Stimulated activated CD8-positive, alpha-beta memory T cell treated with anti-CD3 and anti-CD28 coated beads, Interleukin-15, amount 100 ng/mL, for 24 hours (primary cell): Measurements from ENCODE around the gene GK2.

Experiments used
- DNase-seq: peaks from one replicate; pipeline ENCODE4 v3.0.0-alpha.2; 2020; ENCODE audit warnings: low read depth

The GK2 gene

DNA sequence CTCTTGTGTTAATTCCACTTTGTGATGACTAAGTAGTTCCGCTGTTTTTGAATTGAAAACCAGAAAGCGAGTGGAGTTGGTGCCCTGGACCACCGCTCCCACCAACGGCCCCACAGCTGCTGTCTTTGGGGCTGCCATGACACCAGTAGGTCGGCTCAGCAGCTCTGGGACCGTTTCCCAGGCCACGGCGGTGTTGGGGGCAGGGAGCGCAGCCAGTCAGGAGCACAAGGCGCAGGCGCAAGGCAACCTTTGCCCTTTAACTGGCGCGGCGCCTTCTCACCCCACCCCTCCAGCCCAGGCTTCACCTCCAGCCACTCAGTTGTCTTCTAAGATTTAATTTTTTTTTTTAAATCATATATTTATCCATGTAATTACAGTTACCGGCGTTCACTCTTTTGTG, at the start of gene GK2:
TSS of gene GK2 (minus strand) at position 166 of the 400 bp plus-strand sequence. CDS start at position 138, 28 bp downstream.
- no peak for DNase-seq

DNA sequence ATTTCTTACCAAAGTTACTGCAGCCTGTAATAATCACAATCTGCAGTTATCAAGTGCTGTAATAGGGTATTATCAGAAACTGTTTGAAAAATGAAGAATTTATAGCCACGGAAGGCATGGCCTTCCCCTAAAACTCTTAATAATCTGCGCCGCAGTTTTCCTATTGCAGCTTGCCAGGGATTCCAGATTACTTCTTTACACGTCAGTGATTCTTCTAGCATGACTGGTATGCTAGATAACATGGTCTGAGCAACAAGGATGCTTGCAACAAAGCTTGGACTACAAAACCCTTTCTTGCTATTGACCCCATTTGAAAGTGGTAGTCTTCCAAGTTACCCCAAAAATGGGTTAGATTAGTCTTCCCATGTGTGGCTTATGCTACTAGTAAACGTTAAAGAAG, 47.2 kb upstream of the GK2 start:
- DNase-seq: no peak

DNA sequence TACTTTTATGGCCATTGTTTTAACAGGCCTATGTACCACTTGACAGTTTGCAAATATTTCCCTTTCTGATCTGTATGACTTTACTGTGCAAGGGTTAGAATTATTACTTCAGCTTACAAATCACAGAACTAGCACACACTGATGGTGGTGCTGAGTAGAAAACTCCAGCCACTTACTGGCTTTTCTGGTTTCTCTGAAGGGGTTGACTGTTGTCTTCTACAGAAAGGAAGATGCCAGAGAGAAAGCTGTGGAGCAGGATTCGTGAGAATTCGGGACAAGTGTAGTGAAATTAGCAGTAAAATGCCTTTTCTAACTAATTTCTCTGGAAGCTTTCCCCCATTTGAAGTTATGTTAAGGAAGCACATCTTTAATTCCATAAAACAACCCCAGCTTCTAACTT, 46.6 kb upstream of the GK2 start:
- DNase-seq: no peak

DNA sequence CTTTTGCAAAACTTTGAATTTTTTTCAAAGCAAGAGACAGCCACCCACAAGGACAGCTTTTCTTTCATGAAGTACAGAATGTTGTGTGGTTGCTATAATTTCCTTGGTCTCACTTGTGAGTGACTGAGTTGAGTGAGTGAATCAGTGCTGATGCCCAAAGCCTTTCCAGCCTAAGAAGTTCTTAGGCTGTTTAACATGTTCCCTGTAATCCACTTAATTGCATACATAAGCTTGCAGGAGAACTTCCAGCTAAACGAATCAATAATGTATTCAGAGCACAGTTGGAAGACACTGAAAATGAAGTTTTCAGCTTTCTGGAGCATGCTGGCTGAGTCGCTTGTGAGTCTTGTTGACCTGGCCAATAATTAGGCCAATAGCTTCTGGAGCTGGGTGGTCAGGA, 42.0 kb upstream of the GK2 start:
- no peak for DNase-seq

DNA sequence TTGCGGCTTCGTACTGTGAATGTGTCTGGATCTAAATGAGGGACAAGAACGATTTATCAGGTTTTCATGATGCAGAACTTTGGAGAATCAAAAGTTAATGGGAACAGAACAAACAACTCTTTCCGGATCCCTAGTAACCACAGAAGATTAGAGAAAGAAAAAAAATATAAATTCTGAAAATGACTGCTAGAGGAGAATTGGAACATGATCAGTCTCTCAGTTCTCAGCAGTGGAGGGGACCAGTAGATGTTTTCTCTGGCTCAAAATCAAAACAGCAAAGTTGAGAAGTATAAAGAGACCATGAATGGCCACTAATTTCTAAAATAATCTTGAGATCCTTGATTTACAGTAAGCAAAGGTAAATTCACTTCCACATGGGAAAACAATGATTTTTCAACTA, 38.1 kb upstream of the GK2 start:
- DNase-seq: no peak

DNA sequence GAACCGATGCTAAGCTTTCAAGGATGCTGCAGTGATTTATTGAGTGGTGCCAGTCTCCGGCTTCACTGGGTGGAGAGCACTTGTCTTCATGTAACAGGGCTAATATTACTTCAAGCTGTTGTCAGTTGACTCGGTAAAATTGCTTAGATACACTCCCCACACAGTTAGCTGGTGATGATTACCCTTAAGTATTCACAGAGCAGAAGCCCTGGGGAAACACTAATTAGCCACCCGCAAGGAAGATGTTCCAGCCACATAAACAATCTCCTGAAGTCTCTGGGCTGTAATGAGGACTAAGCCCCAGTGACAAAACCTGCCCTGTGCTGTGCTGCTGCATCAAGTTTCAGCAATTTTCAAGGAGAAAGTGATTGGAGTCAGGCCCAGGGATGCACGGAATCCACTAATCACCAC, 37.3 kb upstream of the GK2 start:
- no peak for DNase-seq

DNA sequence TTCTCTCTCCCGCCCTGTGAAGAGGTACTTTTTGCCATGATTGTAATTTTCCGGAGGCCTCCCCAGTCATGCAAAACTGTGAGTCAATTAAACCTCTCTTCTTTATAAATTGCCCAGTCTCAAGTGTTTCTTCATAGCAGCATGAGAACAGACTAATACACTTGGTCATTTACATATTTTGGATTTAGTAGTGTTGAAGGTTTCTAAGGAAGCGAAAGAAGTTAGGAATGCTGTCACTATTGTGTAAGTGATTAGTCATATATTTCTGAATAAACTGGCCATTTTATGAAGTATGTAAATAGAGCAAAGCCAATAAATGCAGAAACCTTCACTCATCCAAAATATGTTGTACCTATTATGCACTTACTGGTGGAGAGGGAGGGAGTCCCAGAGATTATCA, 34.4 kb upstream of the GK2 start:
- no peak for DNase-seq

DNA sequence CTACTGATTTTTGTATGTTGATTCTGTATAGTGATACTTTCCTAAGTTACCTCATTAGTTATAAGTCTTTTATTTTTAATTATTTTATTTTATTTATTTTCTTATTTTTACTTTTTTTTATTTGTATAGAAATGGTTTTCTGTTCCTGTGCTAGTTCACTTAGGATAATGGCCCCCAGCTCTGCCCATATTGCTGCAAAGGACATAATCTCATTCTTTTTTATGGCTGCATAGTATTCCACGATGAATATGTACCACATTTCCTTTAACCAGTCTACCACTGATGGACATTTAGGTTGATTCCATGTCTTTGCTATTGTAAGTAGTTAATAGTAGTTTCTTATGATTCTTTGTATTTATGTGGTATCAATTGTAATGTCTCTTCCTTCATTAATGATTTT, 31.5 kb upstream of the GK2 start:
- no peak for DNase-seq

DNA sequence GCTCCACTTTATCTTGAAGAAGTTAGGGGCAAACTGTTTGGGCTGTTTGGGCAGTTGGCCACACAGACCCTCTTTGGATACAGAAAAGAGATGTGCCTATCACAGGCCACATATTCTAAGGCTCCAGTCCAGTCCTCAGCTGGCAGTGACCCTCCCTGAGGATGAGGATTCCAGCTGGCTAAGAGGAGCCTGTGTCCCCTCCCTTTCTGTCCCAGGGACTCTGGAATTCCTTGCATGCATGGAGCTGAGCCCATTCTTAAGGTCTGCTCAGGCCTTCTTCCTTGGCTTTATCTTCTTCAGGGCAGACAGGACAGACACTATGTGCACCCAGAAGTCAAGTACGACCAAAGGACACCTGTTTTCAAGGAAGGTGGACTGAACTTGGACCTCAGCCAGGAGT, 23.8 kb upstream of the GK2 start:
- DNase-seq: no peak

DNA sequence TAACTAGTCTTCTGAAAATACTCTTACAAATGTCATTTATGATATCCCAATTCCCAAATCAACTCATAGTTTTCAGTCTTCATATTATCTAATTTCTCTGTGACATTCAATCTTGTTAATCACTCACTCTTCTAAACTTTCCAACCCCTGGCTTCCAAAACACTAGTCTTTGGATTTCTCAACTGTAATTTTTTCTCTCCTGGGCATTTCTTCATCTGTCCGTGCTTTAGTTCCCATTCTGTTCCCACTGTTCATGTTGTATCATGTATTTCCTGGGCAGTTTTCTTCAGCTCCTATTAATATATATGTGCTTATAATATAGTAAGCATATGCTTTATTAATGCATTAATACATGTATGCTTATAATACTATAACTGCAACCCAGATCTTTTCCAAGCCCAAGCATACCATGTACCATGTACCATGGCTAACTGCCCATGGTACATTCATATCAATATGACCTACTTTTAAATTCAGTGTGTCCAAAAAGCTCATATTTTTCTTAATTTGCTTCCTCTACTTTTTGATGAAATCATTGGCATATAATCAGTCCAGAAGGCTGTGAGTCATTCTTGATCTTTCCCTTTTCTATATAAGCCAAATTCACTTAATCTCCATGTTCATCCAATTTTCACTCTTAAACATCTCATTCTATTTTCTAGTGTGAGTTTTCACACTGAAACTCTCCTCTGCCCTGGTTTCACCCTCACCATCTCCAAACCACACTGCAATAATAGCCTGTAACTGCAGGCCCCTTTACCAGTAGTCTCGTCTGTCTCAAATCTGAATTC, 21.3 kb upstream of the GK2 start:
- DNase-seq: no peak

DNA sequence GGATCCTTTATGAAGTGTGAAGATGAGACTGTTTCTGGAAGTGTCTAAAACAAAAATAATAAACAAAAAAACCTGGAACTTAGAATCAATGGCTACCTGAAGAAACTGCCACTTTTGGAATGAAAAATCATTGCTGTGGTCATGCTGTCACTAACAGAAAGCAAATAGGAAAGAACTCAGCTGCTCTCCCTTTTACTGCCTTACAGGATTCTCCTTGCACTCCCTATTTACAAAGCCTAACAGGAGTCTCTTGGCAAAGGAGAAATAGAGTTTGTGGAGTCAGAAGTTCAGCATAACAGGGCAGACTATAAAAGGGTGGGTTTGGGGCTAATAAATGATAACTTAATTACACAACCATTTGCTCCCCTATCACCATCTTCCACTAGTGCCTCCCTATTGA, 19.0 kb upstream of the GK2 start:
- no peak for DNase-seq

DNA sequence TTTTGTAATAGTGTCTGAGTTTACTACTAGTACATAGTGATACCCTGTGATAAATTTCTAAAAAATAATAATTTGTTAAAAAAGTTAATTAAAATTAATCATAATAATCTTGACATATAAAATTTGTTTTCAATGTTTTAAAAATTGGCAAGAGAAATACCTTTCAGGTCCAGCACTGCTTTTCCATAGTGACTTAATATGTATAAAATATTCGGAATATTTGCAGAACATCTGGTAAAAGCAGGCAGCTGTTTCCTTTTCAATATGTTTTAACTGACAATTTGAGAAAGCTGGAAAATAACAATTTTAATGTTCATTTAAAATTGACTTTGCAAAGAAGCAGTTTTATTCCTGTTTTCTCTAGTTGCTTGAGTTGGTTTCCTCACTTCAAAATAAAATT, 17.6 kb upstream of the GK2 start:
- no peak for DNase-seq

DNA sequence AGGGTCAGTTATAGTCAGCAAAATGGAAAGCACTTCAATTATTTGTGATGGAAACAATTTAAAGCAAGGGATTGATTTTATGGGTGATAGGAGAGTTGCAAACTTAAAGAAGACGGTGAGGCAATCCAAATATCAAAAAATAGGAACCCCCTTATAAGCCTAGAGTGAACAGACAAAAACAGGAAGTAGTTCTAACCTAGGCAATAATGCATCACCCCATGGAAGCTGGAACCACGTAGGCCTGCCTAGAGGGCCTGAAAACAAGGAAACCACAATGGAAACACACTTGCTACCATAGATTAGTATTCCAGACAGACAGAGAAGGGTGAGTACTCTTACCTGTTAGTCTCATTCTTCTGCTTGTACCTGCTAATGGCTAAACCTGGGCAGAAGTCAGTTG, 13.5 kb upstream of the GK2 start:
- no peak for DNase-seq

DNA sequence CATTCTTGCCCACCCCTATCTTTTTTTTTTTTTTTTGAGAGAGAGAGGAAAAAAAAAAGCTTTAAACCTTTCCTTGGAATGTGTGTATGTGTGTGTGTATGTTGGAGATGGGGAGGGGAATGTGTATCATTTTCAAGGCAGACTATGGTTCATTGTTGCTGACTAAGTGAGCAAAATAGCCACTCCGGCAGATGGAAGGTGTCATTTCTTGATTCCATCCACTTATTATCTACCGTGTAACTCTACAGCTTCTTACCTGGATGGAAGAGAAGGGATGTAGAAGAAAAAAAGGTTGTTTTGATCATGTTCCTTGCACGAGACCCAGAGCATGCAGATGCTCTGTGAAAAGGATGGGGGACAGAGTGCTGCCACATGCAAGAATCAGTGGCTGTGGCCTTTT, 5.9 kb upstream of the GK2 start:
- no peak for DNase-seq

DNA sequence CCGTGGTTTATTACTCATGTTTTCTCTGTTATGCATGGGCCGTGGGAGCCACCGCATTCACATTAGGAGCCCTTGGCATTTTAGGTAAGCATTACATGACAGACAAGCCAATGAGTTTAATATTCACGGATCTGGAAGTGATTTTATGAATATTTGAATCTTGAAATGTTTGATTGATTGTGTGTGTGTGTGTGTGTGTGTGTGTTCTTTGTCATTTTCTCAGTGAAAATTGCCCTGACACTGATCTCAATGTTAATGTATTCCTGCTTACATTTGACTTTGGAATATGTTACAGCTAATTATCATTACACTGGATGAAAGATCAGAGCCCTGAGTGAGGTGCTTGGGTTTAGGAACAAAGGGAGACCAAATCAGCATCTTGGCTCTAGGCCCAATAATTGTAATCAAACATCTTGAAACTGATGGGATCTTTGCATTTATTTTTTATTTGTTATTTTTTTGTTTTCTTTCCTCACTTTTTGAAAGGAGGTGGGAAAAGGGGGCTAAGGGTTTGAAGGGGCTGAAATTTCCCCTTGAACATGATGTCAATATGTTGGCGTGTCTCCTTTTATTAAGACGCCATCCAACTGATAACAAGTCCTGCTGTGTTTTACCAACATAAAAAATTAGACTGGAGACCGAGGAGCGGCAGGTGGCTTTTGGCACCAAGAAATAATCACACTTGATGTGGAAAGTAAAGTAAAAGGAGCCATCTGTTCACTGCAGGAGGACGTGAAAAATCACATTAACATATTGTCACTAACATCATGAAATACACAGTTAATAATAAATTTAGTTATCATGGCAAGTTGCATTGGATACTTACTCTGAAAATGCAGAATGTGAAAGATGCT, 5.2 kb upstream of the GK2 start:
- DNase-seq: no peak

DNA sequence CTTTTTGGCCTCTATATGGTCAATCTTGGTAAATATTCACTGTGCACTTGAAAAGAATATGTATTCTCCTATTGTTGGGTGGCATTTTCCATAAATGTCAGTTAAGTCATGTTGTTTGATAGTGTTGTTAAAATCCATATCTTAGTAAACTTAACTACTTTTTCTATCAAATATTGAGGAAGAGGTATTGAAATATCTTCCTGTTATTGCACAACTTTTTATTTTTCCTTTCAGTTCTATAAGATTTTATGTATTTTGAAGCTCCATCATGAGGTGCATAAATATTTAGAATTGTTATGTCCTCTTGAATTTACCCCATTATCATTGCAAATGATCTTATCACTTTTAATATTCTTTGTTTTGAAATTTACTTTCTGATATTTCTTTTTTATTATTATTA, 3.4 kb downstream of the GK2 start:
- no peak for DNase-seq

DNA sequence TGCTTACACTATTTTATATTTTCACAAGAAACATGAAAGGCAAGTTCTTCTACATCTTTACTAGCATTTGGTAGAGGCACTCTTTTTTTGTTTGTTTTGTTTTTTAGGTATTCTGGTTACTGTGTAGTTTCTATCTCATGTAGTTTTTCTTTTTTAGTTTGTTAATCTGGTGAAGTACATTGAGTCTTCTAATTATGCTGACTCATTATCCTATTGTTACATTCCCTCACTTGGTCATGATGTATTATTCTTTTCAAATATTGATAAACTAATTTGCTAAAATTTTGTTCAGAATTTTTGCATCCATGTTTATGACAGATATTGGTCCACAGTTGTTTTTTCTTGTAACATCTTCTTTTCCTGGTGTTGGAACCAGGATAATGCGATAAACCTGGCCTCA, 4.7 kb downstream of the GK2 start:
- DNase-seq: no peak

DNA sequence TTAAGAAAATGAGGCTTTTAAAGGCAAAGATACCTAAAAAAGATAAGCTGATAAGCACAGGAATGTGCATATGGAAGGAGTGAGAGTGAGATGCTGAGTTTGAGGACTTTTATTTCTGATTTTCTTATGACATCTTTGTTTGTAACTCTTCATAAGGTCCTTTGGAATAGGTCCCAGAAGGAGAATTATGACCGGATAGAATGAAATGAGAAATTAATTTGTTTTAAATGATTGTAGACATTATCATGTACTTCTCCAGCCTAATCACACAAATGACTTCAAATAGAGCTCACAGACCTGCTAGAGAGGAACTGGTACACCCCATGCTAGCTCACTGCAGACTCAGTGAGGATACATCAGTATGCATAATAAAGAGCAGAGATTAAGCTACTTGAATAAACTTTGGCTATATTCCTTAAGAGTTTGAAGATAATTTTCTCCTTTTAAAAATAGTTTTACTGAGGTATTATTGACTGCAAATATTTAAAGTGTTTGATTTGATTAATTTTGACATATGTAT, 5.6 kb downstream of the GK2 start:
- DNase-seq: no peak

DNA sequence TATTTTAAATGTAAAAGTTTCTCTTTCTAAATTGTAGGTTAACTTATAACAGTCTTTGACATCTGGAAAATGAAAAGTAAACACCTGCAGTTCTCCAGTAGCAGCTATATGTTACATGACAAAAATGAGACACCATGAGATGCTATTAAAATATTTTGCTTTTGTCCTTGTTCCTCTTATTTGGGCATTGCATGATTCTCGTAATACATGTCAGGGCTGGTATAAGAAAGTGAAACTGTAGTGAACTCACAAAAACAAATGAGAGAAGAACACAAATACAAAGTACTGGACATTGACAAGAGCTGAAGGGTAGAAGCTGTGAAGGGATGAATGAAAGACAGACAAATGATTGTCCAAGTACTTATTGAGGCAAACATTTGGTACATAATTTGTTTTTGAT, 9.0 kb downstream of the GK2 start:
- no peak for DNase-seq

DNA sequence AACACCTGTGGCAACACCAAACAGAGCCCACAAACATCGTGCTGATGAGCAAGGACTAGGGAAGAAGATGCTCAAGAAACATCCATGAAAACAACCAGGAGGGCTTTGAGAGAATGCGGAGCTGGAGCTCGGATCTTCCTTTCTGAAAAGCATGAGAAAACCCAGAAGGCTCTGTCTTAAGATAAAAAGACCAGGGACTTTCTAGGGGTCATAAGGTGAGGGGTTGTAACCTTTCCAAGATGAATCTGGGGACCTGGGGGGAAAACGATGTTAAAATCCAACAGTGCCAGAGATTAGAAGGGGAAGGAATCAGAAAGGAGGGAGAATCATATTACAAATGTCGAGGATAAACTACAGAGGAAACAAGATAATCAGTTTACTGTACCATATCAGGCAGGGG, 10.1 kb downstream of the GK2 start:
- no peak for DNase-seq

DNA sequence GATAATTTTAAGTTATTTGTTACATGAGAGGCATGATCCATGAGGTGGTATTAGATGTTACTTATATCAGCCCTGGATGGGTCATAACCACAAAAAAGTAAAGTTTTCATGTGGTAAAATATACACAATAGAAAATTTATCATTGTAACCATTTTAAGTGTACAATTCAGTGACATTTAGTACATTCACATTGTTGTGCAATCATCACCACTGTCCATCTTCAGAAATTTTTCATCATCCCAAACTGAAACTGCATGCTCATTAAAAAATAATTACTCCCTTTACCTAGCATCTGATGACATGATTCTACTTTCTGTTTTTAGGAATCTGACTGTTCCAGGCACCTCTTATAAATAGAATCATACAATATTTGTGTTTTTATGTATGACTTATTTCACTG, 11.2 kb downstream of the GK2 start:
- no peak for DNase-seq

DNA sequence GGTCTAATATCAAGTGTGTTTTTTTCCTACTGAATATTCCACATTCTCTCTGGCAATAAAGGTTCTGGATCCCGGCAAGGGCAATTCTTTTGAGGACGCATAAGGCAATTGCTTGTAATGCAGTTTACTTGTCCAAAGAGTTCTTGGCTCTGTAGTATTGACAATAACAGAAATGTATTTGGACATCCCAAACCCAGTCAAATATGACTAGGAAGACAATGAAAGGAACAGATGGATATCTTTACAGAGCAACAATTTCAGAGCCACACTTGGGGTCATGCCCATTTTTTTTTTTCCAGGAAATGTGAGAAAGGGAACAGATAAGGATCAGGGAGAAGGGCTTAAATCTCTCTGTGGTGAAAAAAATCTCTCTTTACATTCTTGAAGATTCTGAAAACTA, 12.2 kb downstream of the GK2 start:
- no peak for DNase-seq

DNA sequence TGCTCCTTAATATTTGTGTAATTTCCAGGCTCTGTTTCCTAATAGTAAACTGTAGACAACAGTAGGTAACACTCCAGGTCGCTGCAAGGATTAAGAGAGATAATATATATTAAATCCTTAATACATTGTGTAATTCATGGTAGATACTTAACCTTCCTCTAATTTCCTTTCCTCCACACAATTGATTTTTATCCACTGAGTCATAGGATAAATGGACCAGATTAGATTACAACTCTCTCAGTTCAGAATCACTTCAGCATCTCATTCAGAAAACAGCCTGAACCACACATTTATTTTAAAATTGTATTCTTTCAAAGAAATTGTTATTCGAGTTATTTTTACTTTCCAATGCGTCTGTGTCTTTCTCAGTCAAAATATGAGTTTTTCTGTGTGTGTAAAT, 17.1 kb downstream of the GK2 start:
- DNase-seq: no peak
